ACC112 (cell line): ENCODE measurements around the gene FEM1A.
"Not testable (repeated sequence)": the region's sequence is repeated elsewhere in the genome, so short reads cannot be mapped to it uniquely, and the experiment has no call there.

Source experiments
- H2AFZ ChIP-seq: fragments of 200-600 bp; sonication (generic); one replicate; pipeline ENCODE4 v1.6.0; 2017; ENCODE audit warnings: antibody characterized with exemption, low read length; ENCODE audit not compliant: unreplicated experiment
- H3K27ac ChIP-seq: fragments of 200-600 bp; sonication (generic); 2 replicates; pipeline ENCODE4 v1.5.1; 2014; ENCODE audit warnings: low read depth, mild to moderate bottlenecking, antibody characterized with exemption, low read length, moderate library complexity
- H3K27me3 ChIP-seq: fragments of 200-600 bp; sonication (generic); 2 replicates; pipeline ENCODE4 v1.6.1; 2014; ENCODE audit warnings: mild to moderate bottlenecking, antibody characterized with exemption, low read length, moderate library complexity, mixed read lengths; ENCODE audit not compliant: insufficient read depth
- H3K36me3 ChIP-seq: fragments of 200-600 bp; sonication (generic); 2 replicates; pipeline ENCODE4 v1.6.1; 2016; ENCODE audit warnings: mild to moderate bottlenecking, antibody characterized with exemption, low read length, moderate library complexity, mixed read lengths; ENCODE audit not compliant: insufficient read depth
- H3K4me1 ChIP-seq: fragments of 200-600 bp; sonication (generic); one replicate; pipeline ENCODE4 v1.6.1; 2016; ENCODE audit warnings: low read length, mixed read lengths; ENCODE audit not compliant: insufficient read depth, unreplicated experiment, control insufficient read depth
- H3K4me3 ChIP-seq: fragments of 200-600 bp; sonication (generic); 2 replicates; pipeline ENCODE4 v1.5.1; 2014; ENCODE audit warnings: mild to moderate bottlenecking, low read depth, low read length
- H3K79me2 ChIP-seq: fragments of 200-600 bp; sonication (generic); one replicate; pipeline ENCODE4 v1.6.0; 2016; ENCODE audit warnings: low read length; ENCODE audit not compliant: control insufficient read depth, unreplicated experiment, insufficient read depth

The FEM1A gene, protein sequence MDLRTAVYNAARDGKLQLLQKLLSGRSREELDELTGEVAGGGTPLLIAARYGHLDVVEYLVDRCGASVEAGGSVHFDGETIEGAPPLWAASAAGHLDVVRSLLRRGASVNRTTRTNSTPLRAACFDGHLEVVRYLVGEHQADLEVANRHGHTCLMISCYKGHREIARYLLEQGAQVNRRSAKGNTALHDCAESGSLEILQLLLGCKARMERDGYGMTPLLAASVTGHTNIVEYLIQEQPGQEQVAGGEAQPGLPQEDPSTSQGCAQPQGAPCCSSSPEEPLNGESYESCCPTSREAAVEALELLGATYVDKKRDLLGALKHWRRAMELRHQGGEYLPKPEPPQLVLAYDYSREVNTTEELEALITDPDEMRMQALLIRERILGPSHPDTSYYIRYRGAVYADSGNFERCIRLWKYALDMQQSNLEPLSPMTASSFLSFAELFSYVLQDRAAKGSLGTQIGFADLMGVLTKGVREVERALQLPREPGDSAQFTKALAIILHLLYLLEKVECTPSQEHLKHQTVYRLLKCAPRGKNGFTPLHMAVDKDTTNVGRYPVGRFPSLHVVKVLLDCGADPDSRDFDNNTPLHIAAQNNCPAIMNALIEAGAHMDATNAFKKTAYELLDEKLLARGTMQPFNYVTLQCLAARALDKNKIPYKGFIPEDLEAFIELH

DNA sequence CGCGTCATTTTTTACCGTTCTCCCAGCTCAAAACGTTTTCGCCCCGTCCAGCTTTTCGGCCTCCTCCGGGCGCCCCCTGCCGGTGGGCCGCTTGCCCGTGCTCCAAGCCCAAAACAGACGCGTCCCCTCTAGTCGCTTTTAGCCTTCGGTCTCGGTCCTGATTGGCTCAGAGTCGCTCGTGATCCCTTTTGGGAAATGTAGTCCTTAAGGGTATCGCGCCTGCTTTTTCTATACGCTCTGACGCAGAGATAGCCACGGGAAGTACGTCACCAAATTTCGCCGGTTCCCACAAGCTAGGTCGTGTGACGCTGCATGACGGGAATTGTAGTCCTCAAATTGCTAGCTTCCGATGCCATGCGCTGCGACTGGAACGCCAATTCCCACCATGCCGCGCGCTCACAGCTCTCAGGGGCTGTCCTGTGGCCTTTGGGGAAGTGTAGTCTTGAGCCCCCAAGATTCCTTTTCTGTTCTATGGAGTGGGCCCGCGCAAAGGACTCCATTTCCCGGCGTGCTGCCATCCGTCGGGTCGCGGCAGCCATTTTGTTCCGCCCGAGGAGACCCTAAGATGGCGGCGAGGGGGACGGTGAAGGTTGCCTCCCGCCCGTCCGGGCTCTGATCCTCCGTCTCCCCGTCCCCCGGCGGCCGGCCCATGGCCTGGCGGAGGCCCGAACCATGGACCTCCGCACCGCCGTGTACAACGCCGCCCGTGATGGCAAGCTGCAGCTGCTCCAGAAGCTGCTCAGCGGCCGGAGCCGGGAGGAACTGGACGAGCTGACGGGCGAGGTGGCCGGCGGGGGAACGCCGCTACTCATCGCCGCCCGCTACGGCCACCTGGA, at the start of gene FEM1A:
TSS of gene FEM1A (plus strand) at position 552 of the 836 bp plus-strand sequence. CDS start at position 673, 121 bp downstream.
- peak within 1 kb of the TSS; percentile 95 for H3K4me3 ChIP-seq
- H3K27me3 ChIP-seq, result no peaks in the 10 kb centered on the region

DNA sequence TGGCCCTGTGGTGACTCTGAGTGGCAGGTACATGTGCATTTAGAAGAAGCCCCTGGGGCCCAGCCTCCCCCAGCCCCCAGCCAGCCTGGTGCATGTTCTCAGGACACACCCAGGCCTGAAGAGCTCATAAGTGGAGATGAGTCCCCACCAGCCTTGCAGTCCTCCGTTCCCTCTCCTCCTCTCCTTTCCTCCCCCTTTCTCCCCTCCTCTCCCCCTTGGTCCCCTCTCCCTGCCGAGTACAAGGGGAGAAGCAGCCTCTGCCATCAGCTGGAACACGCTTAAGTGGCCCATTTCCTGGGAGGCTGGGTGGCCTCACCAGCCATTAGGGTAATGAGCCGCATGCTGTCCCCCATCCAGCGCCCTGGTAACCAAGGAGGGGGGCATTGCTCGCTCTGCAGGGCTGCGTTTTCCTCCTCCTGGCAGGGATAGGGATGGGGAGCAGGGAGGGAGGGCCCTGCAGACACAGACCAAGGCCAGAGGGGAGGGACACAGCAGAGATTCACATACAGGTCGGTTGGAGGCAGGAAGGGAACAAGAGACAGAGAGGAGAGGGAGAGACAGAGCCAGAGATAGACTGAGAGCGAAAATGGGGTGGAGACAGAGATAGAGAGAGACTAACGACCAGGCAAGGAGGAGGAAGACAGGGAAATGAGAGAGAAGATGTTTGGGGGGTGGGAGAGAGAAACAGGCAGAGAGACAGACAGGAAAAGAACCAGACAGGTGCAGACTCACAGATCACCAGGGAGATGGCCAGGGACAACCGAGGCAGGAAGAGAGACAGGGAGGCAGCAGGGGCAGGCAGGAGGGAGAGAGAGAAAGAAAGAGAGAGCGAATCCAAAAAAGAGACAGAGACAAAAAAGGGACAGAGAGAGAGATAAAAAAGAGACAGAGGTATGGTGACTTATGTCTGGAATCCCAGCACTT, 48.5 kb upstream of the FEM1A start:
- H2AFZ ChIP-seq, result no peak overlapping the region
- H3K36me3 ChIP-seq, result no peaks in the 10 kb centered on the region
- no peak overlapping the region for H3K4me3 ChIP-seq
- no peaks in the 10 kb centered on the region for H3K27me3 ChIP-seq
- H3K79me2 ChIP-seq, result no peaks in the 10 kb centered on the region
- H3K27ac ChIP-seq, result no peak overlapping the region
- H3K4me1 ChIP-seq, result peaks cover 7% of the 10 kb centered on the region

More for the DNA sequence above, at the start of gene FEM1A:
- H2AFZ ChIP-seq, result peak within 1 kb of the TSS; percentile 53
- no peaks in the 10 kb centered on the region for H3K4me1 ChIP-seq
- peak within 1 kb of the TSS; percentile 77 for H3K27ac ChIP-seq
- H3K36me3 ChIP-seq, result peaks cover 2% of the 10 kb centered on the region; the same call in 1 of the 2 replicates
- H3K79me2 ChIP-seq, result peaks cover 30% of the 10 kb centered on the region

DNA sequence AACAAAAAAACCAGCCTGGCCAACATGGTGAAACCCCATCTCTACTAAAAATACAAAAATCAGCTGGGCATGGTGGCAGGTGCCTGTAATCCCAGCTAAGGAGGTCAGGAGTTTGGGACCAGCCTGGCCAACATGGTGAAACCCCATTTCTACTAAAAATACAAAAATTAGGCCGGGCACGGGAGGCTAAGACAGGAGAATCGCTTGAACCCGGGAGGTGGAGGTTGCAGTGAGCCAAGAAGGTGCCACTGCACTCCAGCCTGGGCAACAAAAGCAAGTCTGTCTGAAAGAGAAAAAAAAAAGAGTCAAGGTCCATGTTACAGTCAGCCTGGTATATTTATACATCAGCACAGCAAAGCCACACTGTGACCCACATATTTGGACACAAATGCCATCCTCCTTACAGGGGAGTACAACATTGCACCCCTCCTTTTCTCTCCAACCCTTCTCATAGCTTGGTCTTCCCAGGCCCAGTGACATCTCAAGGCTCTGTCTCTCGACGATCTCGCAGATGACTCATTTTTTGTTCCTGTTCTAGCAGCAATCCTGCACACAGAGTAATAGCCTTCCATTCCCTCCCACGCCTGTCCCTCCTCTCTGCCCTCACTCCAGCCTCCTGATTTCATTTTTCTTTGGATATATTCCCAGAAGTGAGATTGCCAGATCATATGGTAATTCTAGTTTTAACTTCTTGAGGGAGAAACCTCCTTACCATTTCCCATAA, 46.9 kb upstream of the FEM1A start:
- Histone ChIP-seq H3K27ac (peak overlapping the region; percentile 66), H3K27me3 (no peaks in the 10 kb centered on the region), H3K4me3 (0 out of 2 replicates have a peak overlapping the region, but pooled peaks have one; percentile 21), H3K4me1 (peaks cover 7% of the 10 kb centered on the region), H3K36me3 (no peaks in the 10 kb centered on the region), H3K79me2 (no peaks in the 10 kb centered on the region), H2AFZ (no peak overlapping the region)

DNA sequence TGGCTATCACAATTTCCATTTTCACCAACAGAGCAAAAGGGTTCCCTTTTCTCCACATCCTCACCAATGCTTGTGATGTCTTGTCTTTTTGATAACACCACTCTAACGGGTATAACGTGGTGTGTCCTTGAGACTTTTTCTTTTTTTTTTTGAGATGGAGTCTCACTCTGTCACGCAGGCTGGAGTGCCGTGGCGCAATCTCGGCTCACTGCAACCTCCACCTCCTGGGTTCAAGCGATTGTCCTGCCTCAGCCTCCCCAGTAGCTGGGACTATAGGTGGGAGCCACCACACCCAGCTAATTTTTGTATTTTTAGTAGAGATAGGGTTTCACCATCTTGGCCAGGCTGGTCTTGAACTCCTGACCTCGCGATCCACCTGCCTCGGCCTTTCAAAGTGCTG, 46.4 kb upstream of the FEM1A start:
- H3K27me3 ChIP-seq, H3K79me2 ChIP-seq, H3K36me3 ChIP-seq, H2AFZ ChIP-seq, H3K4me1 ChIP-seq: not testable (repeated sequence)
- H3K4me3 ChIP-seq, result 0 out of 2 replicates have a peak overlapping the region, but pooled peaks have one; percentile 21
- H3K27ac ChIP-seq, result peak overlapping the region; percentile 66

DNA sequence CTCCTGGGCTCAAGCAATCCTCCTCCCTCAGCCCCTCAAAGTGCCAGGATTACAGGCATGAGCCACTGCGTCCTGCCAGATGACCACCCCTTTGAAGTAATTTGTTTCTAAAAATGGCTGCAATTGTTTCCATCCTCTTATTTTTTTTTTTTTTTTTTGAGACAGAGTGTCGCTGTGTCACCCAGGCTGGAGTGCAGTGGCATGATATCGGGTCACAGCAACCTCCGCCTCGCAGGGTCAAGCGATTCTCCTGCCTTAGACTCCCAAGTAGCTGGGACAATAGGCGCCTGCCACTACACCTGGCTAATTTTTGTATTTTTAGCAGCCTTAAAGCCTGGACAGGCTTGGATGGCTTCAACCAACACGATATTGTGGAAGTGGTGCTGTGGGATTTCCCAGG, 45.5 kb upstream of the FEM1A start:
- no peaks in the 10 kb centered on the region for H3K79me2 ChIP-seq
- no peak overlapping the region for H3K27ac ChIP-seq
- no peak overlapping the region for H3K4me3 ChIP-seq
- peaks cover 7% of the 10 kb centered on the region for H3K4me1 ChIP-seq
- no peaks in the 10 kb centered on the region for H3K36me3 ChIP-seq
- no peaks in the 10 kb centered on the region for H3K27me3 ChIP-seq
- H2AFZ ChIP-seq, result no peak overlapping the region

DNA sequence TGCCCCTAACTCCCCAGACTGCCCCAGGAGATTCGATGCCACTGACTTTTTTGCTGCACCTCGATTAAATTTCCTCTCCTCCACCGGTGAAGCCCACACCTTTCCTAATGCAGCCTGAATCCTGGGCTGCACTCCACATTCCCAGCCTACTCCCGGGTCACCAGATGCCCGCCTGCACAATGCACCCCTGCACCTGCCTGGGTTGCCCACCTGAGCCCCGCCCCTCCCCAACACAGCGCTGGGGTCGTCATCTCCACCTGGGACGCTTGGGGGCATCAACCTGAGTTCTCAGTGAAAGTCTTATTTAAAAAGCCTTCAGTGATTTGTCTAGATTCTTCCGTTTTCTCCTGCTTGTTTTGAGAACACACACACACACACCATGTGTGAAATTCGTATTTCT, 43.3 kb upstream of the FEM1A start:
- H3K27me3 ChIP-seq, result no peaks in the 10 kb centered on the region
- peaks cover 7% of the 10 kb centered on the region for H3K4me1 ChIP-seq
- H3K36me3 ChIP-seq, result no peaks in the 10 kb centered on the region
- no peak overlapping the region for H2AFZ ChIP-seq
- H3K79me2 ChIP-seq, result no peaks in the 10 kb centered on the region
- H3K27ac ChIP-seq, result no peak overlapping the region
- H3K4me3 ChIP-seq, result no peak overlapping the region

DNA sequence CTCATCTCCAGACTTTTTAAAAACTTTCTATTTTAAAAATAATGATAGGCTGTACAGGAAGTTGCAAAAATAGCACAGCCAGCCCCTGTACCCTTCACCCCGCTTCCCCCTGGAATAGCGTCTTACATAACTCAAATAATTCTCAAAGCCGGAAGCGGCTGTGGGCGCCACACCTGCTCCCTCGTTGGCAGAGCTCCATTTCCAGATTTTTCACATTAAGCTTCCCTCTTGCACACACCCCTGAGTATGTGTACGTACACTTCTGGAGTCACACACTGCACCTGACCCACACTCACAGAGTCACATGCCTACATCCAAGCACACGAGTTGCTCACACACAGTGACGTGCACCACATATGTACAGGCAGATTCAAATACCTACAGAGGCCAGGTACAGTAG, 42.9 kb upstream of the FEM1A start:
- Histone ChIP-seq H3K36me3 (no peaks in the 10 kb centered on the region), H3K4me1 (peaks cover 7% of the 10 kb centered on the region), H3K27me3 (no peaks in the 10 kb centered on the region), H3K4me3 (no peak overlapping the region), H3K27ac (no peak overlapping the region), H3K79me2 (no peaks in the 10 kb centered on the region), H2AFZ (no peak overlapping the region)

DNA sequence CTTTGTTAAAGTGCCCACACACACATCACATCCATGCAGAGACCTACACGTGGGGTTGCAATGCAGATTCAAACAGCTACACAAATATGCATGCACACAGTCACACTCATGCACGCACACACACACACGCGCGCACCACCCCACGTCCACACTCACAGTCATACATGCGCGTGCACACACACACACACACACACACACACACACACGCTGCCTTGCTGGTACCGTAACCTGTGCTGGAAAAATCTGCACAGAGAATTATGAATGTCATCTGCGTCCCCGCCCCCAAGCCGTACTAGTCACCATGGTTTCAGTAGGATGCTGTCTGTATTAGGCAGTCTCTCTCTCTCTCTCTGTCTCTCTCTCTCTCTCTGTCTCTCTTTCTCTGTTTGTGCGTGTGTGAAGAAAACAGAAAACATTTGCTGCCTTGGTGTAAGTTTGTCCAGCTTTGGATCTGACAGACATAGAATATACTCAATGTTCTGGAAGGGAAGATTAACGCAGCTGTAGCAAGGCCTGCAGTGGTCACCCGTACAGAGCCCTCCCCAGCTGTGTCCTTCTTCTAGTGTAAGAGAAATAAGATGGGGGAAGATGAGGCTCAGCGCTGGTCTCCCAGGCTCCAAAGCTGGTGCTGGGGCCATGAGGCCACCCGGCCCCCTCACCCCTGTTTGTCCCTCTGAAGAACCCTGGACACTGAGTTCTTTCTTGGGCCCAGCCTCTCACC, 41.5 kb upstream of the FEM1A start:
- no peak overlapping the region for H2AFZ ChIP-seq
- peaks cover 2% of the 10 kb centered on the region for H3K4me1 ChIP-seq
- no peaks in the 10 kb centered on the region for H3K27me3 ChIP-seq
- no peaks in the 10 kb centered on the region for H3K36me3 ChIP-seq
- H3K79me2 ChIP-seq, result no peaks in the 10 kb centered on the region
- no peak overlapping the region for H3K4me3 ChIP-seq
- H3K27ac ChIP-seq, result no peak overlapping the region

DNA sequence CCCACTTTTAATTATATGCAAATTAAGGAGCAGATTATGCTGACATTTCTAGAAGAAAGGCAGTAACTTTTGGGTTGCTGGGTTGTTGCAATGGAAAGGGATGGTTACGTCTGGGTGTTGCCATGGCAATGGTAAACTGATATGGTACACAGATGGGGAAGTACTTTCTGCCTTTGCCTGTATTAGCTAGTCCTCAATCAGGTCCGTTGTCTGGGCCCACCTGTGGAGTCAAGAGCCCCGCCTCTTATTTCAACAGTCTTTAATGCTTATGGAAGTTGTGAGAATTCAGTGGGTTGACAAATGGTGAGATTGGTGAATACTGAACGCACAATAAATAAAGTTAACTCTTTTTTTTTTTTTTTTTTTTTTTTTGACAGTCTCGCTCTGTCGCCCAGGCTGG, 37.3 kb upstream of the FEM1A start:
- no peaks in the 10 kb centered on the region for H3K79me2 ChIP-seq
- no peak overlapping the region for H3K4me3 ChIP-seq
- H3K27me3 ChIP-seq, result no peaks in the 10 kb centered on the region
- H3K27ac ChIP-seq, result no peak overlapping the region
- no peaks in the 10 kb centered on the region for H3K36me3 ChIP-seq
- no peak overlapping the region for H2AFZ ChIP-seq
- no peaks in the 10 kb centered on the region for H3K4me1 ChIP-seq
